HepG2 (cell line): ENCODE data around the gene YKT6. TPM values are rescaled to one million over a fixed set of nuclear protein-coding genes. Genes with fewer than 3 reads are reported as not detected.

Source experiments
- ATF4 ChIP-seq, 2 experiments: fragments of 450-650 bp in 1 of 2; sonication (generic) in 1 of 2; formaldehyde crosslinking; IDR thresholded peaks; 2 replicates each; pipeline versions ENCODE4 v1.5.0 to v1.8.0; 2020 to 2022; ENCODE audit warnings: mild to moderate bottlenecking in 1 of 2, missing genetic modification reagents in 1 of 2
- DDIT3 ChIP-seq: sonication (generic); formaldehyde crosslinking; IDR thresholded peaks from 2 replicates; pipeline ENCODE4 v1.4.0; 2020; ENCODE audit warnings: mild to moderate bottlenecking, missing genetic modification reagents
- GTF3A ChIP-seq: sonication (generic); formaldehyde crosslinking; conservative IDR thresholded peaks from 2 replicates; pipeline ENCODE4 v1.4.0; 2020; ENCODE audit warnings: mild to moderate bottlenecking, missing genetic modification reagents
- HNF4A ChIP-seq: sonication (generic); formaldehyde crosslinking; IDR thresholded peaks from 2 replicates; pipeline ENCODE4 v1.4.0; 2020; ENCODE audit warnings: missing genetic modification reagents
- MLLT10 ChIP-seq: sonication (generic); formaldehyde crosslinking; IDR thresholded peaks from 2 replicates; pipeline ENCODE4 v1.4.0; 2020; ENCODE audit warnings: missing genetic modification reagents
- MTF1 ChIP-seq: sonication (generic); formaldehyde crosslinking; IDR thresholded peaks from 2 replicates; pipeline ENCODE4 v1.5.0; 2020; ENCODE audit warnings: missing genetic modification reagents
- MXD4 ChIP-seq: IDR thresholded peaks from 2 replicates; pipeline ENCODE4 v1.6.1; 2016; ENCODE audit warnings: mild to moderate bottlenecking, missing biosample characterization, missing genetic modification reagents
- MXI1 ChIP-seq: IDR thresholded peaks from 3 replicates; pipeline ENCODE4 v1.6.1; 2012; ENCODE audit warnings: low read depth, low read length, inconsistent platforms, borderline replicate concordance
- POLR2G ChIP-seq: fragments of 200-400 bp; formaldehyde crosslinking; IDR thresholded peaks from 2 replicates; pipeline ENCODE4 v1.6.1; 2018; ENCODE audit warnings: mild to moderate bottlenecking, low read depth, low read length, moderate library complexity
- RELA ChIP-seq: sonication (generic); formaldehyde crosslinking; IDR thresholded peaks from 2 replicates; pipeline ENCODE4 v1.4.0; 2020; ENCODE audit warnings: missing genetic modification reagents
- SIN3A ChIP-seq: IDR thresholded peaks from 2 replicates; pipeline ENCODE4 v1.6.1; 2011; ENCODE audit warnings: low read depth, mild to moderate bottlenecking, control low read depth, low read length, borderline replicate concordance
- SP2 ChIP-seq: sonication (generic); formaldehyde crosslinking; IDR thresholded peaks from 2 replicates; pipeline ENCODE4 v1.5.1; 2020; ENCODE audit warnings: mild to moderate bottlenecking, missing genetic modification reagents
- SUZ12 ChIP-seq: fragments of 150-350 bp; IDR thresholded peaks from 2 replicates; pipeline ENCODE4 v1.6.1; 2014; ENCODE audit warnings: low read depth, low read length
- TAF15 ChIP-seq: fragments of 200-400 bp; formaldehyde crosslinking; IDR thresholded peaks from one replicate; pipeline ENCODE4 v1.6.1; 2018; ENCODE audit warnings: mild to moderate bottlenecking, low read depth, low read length; ENCODE audit not compliant: poor library complexity, severe bottlenecking
- YY1 ChIP-seq: IDR thresholded peaks from 2 replicates; pipeline ENCODE4 v1.6.1; 2011; ENCODE audit warnings: low read length, low read depth, moderate library complexity, mild to moderate bottlenecking; ENCODE audit not compliant: insufficient read depth, insufficient replicate concordance
- ZBTB7A ChIP-seq: sonication (generic); formaldehyde crosslinking; IDR thresholded peaks from 2 replicates; pipeline ENCODE4 v1.8.0; 2022; ENCODE audit warnings: mild to moderate bottlenecking, missing genetic modification reagents
- ZKSCAN8 ChIP-seq: IDR thresholded peaks from 2 replicates; pipeline ENCODE4 v1.6.1; 2016; ENCODE audit warnings: borderline replicate concordance, missing genetic modification reagents, missing compliant biosample characterization
- ZNF121 ChIP-seq: sonication (generic); formaldehyde crosslinking; IDR thresholded peaks from 2 replicates; pipeline ENCODE4 v1.5.0; 2020; ENCODE audit warnings: mild to moderate bottlenecking, missing genetic modification reagents
- ZNF205 ChIP-seq: IDR thresholded peaks from 2 replicates; pipeline ENCODE4 v1.6.1; 2018; ENCODE audit warnings: missing biosample characterization, missing genetic modification reagents
- ZNF331 ChIP-seq: sonication (generic); formaldehyde crosslinking; IDR thresholded peaks from 2 replicates; pipeline ENCODE4 v1.4.0; 2020; ENCODE audit warnings: missing genetic modification reagents
- ZNF552 ChIP-seq: sonication (generic); formaldehyde crosslinking; IDR thresholded peaks from 2 replicates; pipeline ENCODE4 v1.9.0; 2022; ENCODE audit warnings: missing genetic modification reagents, mild to moderate bottlenecking, borderline replicate concordance
- ZNF619 ChIP-seq: sonication (generic); formaldehyde crosslinking; IDR thresholded peaks from 2 replicates; pipeline ENCODE4 v1.4.0; 2020; ENCODE audit warnings: mild to moderate bottlenecking, missing genetic modification reagents
- ZZZ3 ChIP-seq: sonication (generic); formaldehyde crosslinking; IDR thresholded peaks from 2 replicates; pipeline ENCODE4 v1.4.0; 2020; ENCODE audit warnings: missing genetic modification reagents, mild to moderate bottlenecking, borderline replicate concordance
- polyA plus RNA-seq, 8 experiments: library from polyadenylated mRNA; depleted of rRNA in 3 of 8; stranded (reverse) in 7 of 8; unstranded in 1 of 8; fragments of >200 nt; fragmentation: Illumina TruSeq in 4 of 8; extraction: Trizol in 4 of 8; gene quantifications; 2 replicates each; pipeline versions ENCODE4 v1.2.1 to v1.2.3, GENCODE V29; 2011 to 2016; ENCODE audit warnings: low read depth in 4 of 8, missing spikeins in 1 of 8, mixed read lengths in 1 of 8; ENCODE audit not compliant: insufficient read depth in 1 of 8
- total RNA-seq, 5 experiments: library from RNA; depleted of rRNA; stranded (reverse); fragments of >200 nt; fragmentation: Illumina TruSeq; extraction: Trizol; gene quantifications; 2 replicates each; pipeline ENCODE4 v1.2.3, GENCODE V29; 2016; ENCODE audit warnings: low read depth in 1 of 5
- TF ChIP-seq, protein P1 (sequence below): sonication (generic); formaldehyde crosslinking; IDR thresholded peaks from 2 replicates; pipeline ENCODE4 v1.4.0; 2020; ENCODE audit warnings: missing genetic modification reagents, mild to moderate bottlenecking, borderline replicate concordance
- TF ChIP-seq, protein P2 (sequence below): sonication (generic); formaldehyde crosslinking; IDR thresholded peaks from 2 replicates; pipeline ENCODE4 v1.4.0; 2020; ENCODE audit warnings: missing genetic modification reagents, borderline replicate concordance

YKT6 gene
- total and polyA plus RNA-seq, 2 of the 13 experiments (the other 11 are each of a cell fraction or from before 2014, with no cell fraction given), result 52.2 to 60.3 TPM

DNA sequence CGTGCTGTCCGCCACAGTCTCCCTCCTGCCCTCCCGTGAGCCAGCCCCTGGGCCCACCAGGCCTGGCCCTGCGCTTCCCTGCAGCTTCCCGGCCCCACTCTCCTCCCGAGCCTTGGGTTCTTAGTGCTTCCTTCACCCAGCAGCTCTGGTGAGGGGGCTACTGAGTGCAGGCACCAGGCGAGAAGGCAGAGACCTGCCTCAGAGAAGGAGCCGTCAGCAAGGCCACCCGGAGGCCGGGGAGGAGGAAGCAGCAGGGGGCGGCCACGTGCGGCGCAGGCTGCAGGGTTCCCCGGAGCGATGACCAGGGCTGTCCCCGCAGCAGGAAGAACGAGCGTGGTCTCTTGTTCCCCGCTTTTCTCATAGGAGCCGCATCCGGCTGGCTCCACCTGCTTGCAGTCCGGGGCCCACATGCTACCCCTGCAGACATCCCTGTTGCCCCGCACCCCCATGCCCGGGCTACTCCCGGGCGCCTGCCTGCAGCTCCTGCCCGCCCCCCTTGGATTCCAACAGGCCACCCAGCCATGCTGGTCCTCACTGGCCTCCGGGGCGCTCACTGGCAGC is 20.5 kb downstream of the YKT6 start (continued):
- TF ChIP-seq, protein P1, sequence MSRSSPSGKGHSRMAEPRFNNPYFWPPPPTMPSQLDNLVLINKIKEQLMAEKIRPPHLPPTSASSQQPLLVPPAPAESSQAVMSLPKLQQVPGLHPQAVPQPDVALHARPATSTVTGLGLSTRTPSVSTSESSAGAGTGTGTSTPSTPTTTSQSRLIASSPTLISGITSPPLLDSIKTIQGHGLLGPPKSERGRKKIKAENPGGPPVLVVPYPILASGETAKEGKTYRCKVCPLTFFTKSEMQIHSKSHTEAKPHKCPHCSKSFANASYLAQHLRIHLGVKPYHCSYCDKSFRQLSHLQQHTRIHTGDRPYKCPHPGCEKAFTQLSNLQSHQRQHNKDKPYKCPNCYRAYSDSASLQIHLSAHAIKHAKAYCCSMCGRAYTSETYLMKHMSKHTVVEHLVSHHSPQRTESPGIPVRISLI (CRISPR knock-in tag), result peak; percentile 60; the same call in 1 of the 2 replicates
- TF ChIP-seq ZNF205 (CRISPR knock-in tag), result peak; percentile 33; the same call in 1 of the 2 replicates
- TF ChIP-seq ZNF121 (CRISPR knock-in tag), result no peak
- 0 out of 2 replicates have a peak, but pooled peaks have one; percentile 61 for TF ChIP-seq ZNF619 (CRISPR knock-in tag)
- 0 out of 2 replicates have a peak, but pooled peaks have one; percentile 15 for TF ChIP-seq HNF4A (CRISPR knock-in tag)
- TF ChIP-seq MTF1, result 0 out of 2 replicates have a peak, but pooled peaks have one; percentile 61
- TF ChIP-seq ZBTB7A, result peak; percentile 80
- TF ChIP-seq, protein P2, sequence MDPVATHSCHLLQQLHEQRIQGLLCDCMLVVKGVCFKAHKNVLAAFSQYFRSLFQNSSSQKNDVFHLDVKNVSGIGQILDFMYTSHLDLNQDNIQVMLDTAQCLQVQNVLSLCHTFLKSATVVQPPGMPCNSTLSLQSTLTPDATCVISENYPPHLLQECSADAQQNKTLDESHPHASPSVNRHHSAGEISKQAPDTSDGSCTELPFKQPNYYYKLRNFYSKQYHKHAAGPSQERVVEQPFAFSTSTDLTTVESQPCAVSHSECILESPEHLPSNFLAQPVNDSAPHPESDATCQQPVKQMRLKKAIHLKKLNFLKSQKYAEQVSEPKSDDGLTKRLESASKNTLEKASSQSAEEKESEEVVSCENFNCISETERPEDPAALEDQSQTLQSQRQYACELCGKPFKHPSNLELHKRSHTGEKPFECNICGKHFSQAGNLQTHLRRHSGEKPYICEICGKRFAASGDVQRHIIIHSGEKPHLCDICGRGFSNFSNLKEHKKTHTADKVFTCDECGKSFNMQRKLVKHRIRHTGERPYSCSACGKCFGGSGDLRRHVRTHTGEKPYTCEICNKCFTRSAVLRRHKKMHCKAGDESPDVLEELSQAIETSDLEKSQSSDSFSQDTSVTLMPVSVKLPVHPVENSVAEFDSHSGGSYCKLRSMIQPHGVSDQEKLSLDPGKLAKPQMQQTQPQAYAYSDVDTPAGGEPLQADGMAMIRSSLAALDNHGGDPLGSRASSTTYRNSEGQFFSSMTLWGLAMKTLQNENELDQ, result no peak
- TF ChIP-seq DDIT3, result no peak
- no peak for TF ChIP-seq MLLT10 (CRISPR knock-in tag)
- TF ChIP-seq ZKSCAN8 (CRISPR knock-in tag), result no peak
- peak; percentile 49; the same call in 1 of the 3 replicates for TF ChIP-seq MXI1
- no peak for TF ChIP-seq ATF4 (CRISPR knock-in tag; IDR thresholded peaks at IDR 0.05)
- peak; percentile 82; the same call in 1 of the 2 replicates for TF ChIP-seq MXD4
- TF ChIP-seq RELA (CRISPR knock-in tag), result no peak
- TF ChIP-seq GTF3A (CRISPR knock-in tag), result no peak
- TF ChIP-seq SUZ12, result no peak
- TF ChIP-seq SP2 (CRISPR knock-in tag), result no peak
- 0 out of 2 replicates have a peak, but pooled peaks have one; percentile 46 for TF ChIP-seq ZZZ3 (CRISPR knock-in tag)
- no peak for TF ChIP-seq POLR2G
- no peak for TF ChIP-seq TAF15
- TF ChIP-seq YY1, result no peak
- peak; percentile 93; the same call in 1 of the 2 replicates for TF ChIP-seq ZNF552 (CRISPR knock-in tag)
- TF ChIP-seq SIN3A, result no peak
- peak; percentile 60; the same call in 1 of the 2 replicates for TF ChIP-seq ZNF331 (CRISPR knock-in tag)
